ENCODE results near the gene FAM151B. TPM values are rescaled to one million over a fixed set of nuclear protein-coding genes. Genes with fewer than 3 reads are reported as not detected.

FAM151B gene
- total and polyA plus RNA-seq, 4 donors: 1.1 to 6.5 (median 1.9) TPM

GRCh38 chr5:80482578-80482977, 5.3 kb upstream of the FAM151B start:
- TF ChIP-seq, protein P1, sequence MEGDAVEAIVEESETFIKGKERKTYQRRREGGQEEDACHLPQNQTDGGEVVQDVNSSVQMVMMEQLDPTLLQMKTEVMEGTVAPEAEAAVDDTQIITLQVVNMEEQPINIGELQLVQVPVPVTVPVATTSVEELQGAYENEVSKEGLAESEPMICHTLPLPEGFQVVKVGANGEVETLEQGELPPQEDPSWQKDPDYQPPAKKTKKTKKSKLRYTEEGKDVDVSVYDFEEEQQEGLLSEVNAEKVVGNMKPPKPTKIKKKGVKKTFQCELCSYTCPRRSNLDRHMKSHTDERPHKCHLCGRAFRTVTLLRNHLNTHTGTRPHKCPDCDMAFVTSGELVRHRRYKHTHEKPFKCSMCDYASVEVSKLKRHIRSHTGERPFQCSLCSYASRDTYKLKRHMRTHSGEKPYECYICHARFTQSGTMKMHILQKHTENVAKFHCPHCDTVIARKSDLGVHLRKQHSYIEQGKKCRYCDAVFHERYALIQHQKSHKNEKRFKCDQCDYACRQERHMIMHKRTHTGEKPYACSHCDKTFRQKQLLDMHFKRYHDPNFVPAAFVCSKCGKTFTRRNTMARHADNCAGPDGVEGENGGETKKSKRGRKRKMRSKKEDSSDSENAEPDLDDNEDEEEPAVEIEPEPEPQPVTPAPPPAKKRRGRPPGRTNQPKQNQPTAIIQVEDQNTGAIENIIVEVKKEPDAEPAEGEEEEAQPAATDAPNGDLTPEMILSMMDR (IDR thresholded peaks at IDR 0.05; ENCODE audit: control extremely low read depth, extremely low read depth): no peak
- H3K27ac ChIP-seq (ENCODE audit: low read depth in 1 of 2, low read length in 1 of 2): no peak overlapping the region
- 75 to 82% methylated on average over 4 of the region's 4 CpGs for WGBS, 2 donors
- H3K36me3 ChIP-seq (ENCODE audit: control insufficient read depth in 4 of 4, insufficient read depth in 4 of 4, low read length in 4 of 4): peaks cover 0 to 31% (median 16%) of the 10 kb centered on the region in 4 donors
- peak in 1 of 3 donors; percentile 16 for DNase-seq
- no peak for ATAC-seq (ENCODE audit: insufficient read depth, low FRiP score)
- H3K9ac ChIP-seq (ENCODE audit: insufficient read depth in 1 of 2, low read length in 2 of 2): no peak overlapping the region
- no peak overlapping the region for H3K4me3 ChIP-seq
- H3K27me3 ChIP-seq (ENCODE audit: control insufficient read depth in 3 of 3, insufficient read depth in 3 of 3, low read length in 2 of 3): no peaks in the 10 kb centered on the region
- peaks cover 0 to 2% (median 0%) of the 10 kb centered on the region in 5 donors for H3K4me1 ChIP-seq (ENCODE audit: control insufficient read depth in 5 of 5, insufficient read depth in 5 of 5, low read length in 5 of 5)
- H3K9me3 ChIP-seq (ENCODE audit: control insufficient read depth in 4 of 4, insufficient read depth in 3 of 4, low read length in 3 of 4): peaks cover 0 to 6% (median 1%) of the 10 kb centered on the region in 4 donors

DNA sequence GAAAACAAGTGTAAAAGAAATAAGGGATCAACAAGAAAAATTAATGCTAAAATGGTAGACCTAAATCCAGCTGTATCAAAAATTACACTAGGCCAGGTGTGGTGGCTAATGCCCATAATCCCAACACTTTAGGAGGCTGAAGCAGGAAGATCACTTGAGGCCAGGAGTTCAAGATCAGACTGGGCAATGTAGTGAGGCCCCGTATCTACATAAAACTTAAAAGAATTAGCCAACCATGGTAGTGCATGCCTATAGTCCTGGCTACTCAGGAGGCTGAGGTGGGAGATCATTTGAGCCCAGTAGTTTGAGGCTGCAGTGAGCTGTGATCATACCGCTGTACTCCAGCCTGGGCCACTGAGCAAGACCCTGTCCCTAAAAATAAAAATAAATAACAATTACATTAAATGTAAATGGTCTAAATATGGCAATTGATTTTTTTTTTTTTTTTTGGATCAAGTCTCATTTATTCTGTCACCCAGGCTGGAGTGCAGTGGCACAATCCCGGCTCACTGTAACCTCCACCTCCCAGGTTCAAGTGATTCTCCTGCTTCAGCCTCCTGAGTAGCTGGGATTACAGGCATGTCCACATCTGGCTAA, 4.2 kb upstream of the FAM151B start:
- H3K9me3 ChIP-seq (ENCODE audit: control insufficient read depth in 4 of 4, insufficient read depth in 3 of 4, low read length in 3 of 4): peaks cover 0 to 6% (median 1%) of the 10 kb centered on the region in 4 donors

DNA sequence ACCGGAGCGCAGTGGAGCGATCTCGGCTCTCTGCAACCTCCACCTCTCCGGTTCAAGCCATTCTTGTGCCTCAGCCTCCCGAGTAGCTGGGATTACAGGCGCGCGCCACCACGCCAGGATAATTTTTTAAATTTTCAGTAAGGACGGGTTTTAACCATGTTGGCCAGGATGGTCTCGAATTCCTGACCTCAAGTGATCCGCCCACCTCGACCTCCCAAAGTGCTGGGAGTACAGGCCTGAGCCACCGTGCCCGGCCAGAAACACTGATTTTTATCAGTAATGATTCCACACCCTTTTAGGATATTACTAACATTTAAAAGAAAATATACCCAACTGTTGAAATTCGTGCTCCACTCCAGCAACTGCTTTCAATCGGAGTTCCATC, 464 bp upstream of the FAM151B start:
- peak in 1 of 3 donors; percentile 15 for DNase-seq
- H3K4me1 ChIP-seq (ENCODE audit: control insufficient read depth in 5 of 5, insufficient read depth in 5 of 5, low read length in 5 of 5): peaks cover 0 to 4% (median 0%) of the 10 kb centered on the region in 5 donors
- H3K27me3 ChIP-seq (ENCODE audit: control insufficient read depth in 3 of 3, insufficient read depth in 3 of 3, low read length in 2 of 3): no peaks in the 10 kb centered on the region
- peak overlapping the region; percentile 63 to 92 for H3K9ac ChIP-seq (ENCODE audit: insufficient read depth in 1 of 2, low read length in 2 of 2)
- peak overlapping the region; percentile 63 to 90 for H3K27ac ChIP-seq (ENCODE audit: low read depth in 1 of 2, low read length in 1 of 2)
- H3K36me3 ChIP-seq (ENCODE audit: control insufficient read depth in 4 of 4, insufficient read depth in 4 of 4, low read length in 4 of 4): peaks cover 0 to 6% (median 3%) of the 10 kb centered on the region in 4 donors
- WGBS, 2 donors: 58 to 63% methylated on average over 18 of the region's 18 CpGs
- TF ChIP-seq, protein P1 (IDR thresholded peaks at IDR 0.05; ENCODE audit: control extremely low read depth, extremely low read depth): no peak
- H3K4me3 ChIP-seq: peak overlapping the region; percentile 68
- ATAC-seq (ENCODE audit: insufficient read depth, low FRiP score): no peak
- peaks cover 0 to 4% (median under 1%) of the 10 kb centered on the region in 4 donors for H3K9me3 ChIP-seq (ENCODE audit: control insufficient read depth in 4 of 4, insufficient read depth in 3 of 4, low read length in 3 of 4)

More for the DNA sequence above, 4.2 kb upstream of the FAM151B start:
- peaks cover 0 to 3% (median 0%) of the 10 kb centered on the region in 5 donors for H3K4me1 ChIP-seq (ENCODE audit: control insufficient read depth in 5 of 5, insufficient read depth in 5 of 5, low read length in 5 of 5)
- H3K9ac ChIP-seq (ENCODE audit: insufficient read depth in 1 of 2, low read length in 2 of 2): no peak overlapping the region
- WGBS, 2 donors: 97 to 100% methylated on average over 3 of the region's 3 CpGs
- no peak overlapping the region for H3K4me3 ChIP-seq
- H3K27me3 ChIP-seq (ENCODE audit: control insufficient read depth in 3 of 3, insufficient read depth in 3 of 3, low read length in 2 of 3): no peaks in the 10 kb centered on the region
- TF ChIP-seq, protein P1 (IDR thresholded peaks at IDR 0.05; ENCODE audit: control extremely low read depth, extremely low read depth): no peak
- no peak overlapping the region for H3K27ac ChIP-seq (ENCODE audit: low read depth in 1 of 2, low read length in 1 of 2)
- no peak for ATAC-seq (ENCODE audit: insufficient read depth, low FRiP score)
- H3K36me3 ChIP-seq (ENCODE audit: control insufficient read depth in 4 of 4, insufficient read depth in 4 of 4, low read length in 4 of 4): peaks cover 0 to 29% (median 16%) of the 10 kb centered on the region in 4 donors
- no peak for DNase-seq

All from lung (tissue), 12 donors.